Epithelial cell of esophagus (primary cell): ENCODE measurements around the gene ARPP21.

ENCODE experiments used
- DNase-seq: peaks from one replicate; pipeline ENCODE4 v3.0.0; 2010; ENCODE audit warnings: low read depth
- H3K4me3 ChIP-seq: 2 replicates; pipeline ENCODE4 v1.5.1; 2011; ENCODE audit warnings: mild to moderate bottlenecking, low read length, control low read depth
- CTCF ChIP-seq: IDR thresholded peaks from 2 replicates; pipeline ENCODE4 v1.5.1; 2011; ENCODE audit warnings: low read depth, mild to moderate bottlenecking, low read length, control low read depth, inconsistent platforms; ENCODE audit not compliant: insufficient read depth; ENCODE audit errors: missing control alignments

The ARPP21 gene

GRCh38 chr3:35641920-35642527, 2.7 kb downstream of the ARPP21 start:
- no peak for DNase-seq
- no peak for TF ChIP-seq CTCF
- H3K4me3 ChIP-seq, result no peak overlapping the region

- H3K4me3 ChIP-seq, result no peak overlapping the region
- no peak for TF ChIP-seq CTCF
- no peak for DNase-seq
Observed at GRCh38 chr3:35643495-35643894, 4.2 kb downstream of the ARPP21 start.

GRCh38 chr3:35644451-35644850, 5.1 kb downstream of the ARPP21 start:
- TF ChIP-seq CTCF, result no peak
- DNase-seq, result no peak
- H3K4me3 ChIP-seq, result no peak overlapping the region

- H3K4me3 ChIP-seq, result no peak overlapping the region
- no peak for TF ChIP-seq CTCF
- DNase-seq, result no peak
Observed at GRCh38 chr3:35645189-35645588, 5.9 kb downstream of the ARPP21 start.

- H3K4me3 ChIP-seq, result no peak overlapping the region
- DNase-seq, result no peak
- no peak for TF ChIP-seq CTCF
Observed at GRCh38 chr3:35646081-35646480, 6.8 kb downstream of the ARPP21 start.

GRCh38 chr3:35647461-35647860, 8.1 kb downstream of the ARPP21 start:
- no peak overlapping the region for H3K4me3 ChIP-seq
- DNase-seq, result no peak
- no peak for TF ChIP-seq CTCF

GRCh38 chr3:35648347-35648746, 9.0 kb downstream of the ARPP21 start:
- no peak for DNase-seq
- no peak overlapping the region for H3K4me3 ChIP-seq
- no peak for TF ChIP-seq CTCF
